EL (cell line): ENCODE results near the gene C6orf136.

ENCODE experiments used
- DNase-seq: peaks from one replicate; pipeline ENCODE4 v3.0.0-alpha.2; 2016

Gene C6orf136

DNA sequence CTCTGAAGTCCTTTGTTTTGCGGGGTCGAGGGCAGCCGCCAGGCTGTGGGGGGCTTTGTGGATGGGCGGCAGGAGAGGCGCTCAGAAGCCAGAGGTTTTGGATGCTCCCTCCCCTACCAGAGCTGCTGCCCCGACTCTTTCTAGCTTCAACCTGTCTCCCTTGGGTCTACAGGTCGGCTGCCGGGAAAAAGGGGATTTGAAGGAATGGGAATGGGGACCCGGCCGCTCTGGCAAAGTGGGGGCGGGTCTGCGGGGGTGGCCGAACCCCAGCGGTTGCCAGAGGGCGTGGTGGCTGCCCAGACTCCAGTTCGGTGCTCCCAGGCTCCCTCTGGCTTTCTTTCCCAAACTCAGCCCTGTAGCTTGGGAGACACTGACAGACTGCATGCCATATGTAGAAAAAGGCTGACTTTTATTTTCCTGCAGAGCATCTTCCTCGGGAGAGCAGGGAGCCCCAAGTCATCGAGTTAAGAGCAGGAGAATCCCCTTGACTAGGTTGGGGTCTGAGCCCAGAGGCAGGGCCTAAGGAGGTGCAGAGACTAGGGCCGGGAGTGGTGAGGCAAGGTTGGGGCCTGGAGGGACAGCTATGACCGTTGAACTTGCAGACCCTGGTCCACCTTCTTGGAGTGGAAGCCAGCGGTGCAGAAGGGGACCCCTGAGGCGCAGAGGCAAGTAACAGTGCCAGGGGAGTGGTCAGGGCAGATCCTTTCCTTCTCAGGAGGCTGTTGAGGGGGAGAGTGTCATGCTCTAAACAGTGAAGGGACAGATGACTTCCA is 40.9 kb downstream of the C6orf136 start:
- peak; percentile 52 for DNase-seq

DNA sequence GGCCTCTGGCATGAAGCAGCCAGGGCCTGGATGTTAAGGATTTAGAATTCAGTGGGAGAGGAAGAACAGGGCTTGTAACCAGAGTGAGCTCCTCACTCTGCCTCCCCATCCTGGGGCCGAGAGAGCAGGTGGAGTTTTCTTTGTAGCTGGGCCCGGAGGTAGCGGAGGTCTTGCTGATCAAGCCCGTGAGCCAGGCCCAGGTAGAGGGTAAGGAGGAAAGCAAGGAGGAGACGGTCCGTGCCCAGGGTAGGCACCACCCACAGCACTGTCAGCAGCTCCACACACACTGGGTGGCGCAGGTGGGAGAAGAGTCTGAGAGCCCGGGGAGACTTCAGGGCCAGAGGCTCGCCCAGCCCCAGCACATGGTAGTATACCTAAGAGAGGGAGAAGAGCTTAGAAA is 41.6 kb downstream of the C6orf136 start:
- no peak for DNase-seq

DNA sequence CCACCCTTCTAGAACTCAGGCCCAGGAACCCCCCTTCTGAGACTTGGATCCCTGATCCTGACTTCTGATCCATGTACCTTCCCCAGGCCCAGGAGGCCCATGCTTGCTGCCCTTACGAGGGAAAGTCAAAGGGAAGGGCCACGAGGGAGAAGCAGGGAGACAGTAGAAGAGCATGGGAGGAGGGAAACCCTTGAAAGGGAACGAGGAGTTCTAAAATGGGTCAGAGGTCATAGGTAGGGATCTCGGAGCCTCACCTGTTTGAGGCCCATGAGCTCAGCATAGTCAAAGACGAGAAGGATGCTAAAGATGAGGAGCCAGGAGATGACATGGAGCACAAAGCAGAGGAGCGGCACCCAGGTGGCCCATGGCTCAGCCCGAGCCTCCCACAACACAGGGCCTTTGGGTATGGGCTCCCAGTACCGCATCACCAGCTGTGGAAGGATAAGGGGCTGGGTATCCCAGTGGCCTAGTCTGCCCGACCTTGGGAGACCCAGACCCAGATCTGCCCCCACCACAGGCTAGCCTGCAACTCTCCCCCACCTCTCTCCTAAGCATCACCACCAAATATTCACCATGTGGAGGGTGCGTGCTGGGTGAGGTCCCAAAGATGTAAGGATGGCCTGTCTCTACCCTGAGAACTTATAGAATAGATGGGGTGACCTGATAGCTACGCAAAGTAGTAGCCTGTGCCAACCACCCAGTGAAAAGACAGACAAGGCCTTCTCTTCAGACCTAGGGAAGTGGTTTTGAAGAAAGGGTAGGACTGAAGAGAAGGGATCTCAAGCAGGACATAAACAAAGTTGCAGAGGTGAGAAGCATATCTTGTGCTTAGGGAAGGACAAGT is 42.3 kb downstream of the C6orf136 start:
- DNase-seq = no peak

DNA sequence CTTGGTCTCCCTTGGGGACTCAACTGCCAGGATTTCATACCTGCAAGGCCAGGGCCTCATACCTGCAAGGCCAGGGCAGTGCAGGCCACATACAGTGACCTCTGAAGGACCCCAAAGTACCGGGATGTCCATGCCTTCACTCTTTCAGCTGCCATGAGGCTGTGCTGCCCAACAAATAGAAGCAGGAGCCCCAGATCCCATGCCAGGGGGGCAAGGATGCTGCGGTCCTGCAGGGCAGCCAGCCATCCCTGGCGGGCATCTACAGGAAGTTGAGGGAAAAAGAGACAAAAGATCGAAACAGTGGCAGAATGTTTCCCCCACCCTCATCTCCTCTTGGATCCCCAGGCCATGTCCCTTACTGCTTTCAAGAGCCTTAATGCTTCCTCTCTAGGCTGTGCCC is 43.1 kb downstream of the C6orf136 start:
- no peak for DNase-seq

DNA sequence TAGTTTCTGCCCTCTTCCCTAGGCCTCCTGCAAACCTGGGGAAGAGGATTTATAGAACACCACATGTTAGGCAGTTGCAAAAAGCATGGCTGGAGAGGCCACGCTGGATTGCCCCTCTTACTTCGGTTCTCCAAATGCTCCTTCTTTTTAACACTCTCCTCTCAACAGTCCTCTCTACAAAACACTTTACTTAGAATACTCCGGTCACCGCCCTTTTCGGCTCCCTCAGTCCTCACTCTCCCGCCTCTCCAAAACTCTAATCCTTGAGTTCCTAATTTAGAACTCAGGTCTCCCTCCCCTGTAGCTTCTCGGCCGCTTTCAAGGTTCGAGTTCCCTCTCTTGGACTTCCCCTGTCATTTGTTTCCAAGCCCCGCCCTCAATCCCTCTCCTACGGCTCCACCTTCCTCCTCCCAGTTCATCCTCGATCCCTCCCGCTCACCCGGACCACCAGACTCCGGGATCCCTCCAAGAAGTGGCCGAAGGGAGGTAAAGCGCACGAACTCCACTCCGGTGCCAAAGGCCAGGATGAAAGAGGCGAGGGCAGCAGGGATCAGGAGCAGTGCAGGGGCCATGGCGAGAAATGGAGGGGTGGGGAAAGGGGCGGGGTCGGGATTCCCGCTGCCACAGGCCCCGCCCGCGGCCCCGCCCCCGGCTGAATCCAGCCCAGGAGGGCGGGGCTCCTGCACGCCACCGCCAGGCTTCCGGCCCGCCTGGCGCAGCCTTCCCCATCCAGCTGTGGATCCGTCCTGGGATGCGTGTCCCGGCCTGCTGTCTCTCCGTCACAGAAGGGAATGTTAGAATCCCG is 43.7 kb downstream of the C6orf136 start, which contains the start of gene NRM:
TSS of gene NRM (minus strand) at position 582 of the 805 bp plus-strand sequence. CDS start at position 572, 10 bp downstream.
- peak; percentile 92 for DNase-seq

DNA sequence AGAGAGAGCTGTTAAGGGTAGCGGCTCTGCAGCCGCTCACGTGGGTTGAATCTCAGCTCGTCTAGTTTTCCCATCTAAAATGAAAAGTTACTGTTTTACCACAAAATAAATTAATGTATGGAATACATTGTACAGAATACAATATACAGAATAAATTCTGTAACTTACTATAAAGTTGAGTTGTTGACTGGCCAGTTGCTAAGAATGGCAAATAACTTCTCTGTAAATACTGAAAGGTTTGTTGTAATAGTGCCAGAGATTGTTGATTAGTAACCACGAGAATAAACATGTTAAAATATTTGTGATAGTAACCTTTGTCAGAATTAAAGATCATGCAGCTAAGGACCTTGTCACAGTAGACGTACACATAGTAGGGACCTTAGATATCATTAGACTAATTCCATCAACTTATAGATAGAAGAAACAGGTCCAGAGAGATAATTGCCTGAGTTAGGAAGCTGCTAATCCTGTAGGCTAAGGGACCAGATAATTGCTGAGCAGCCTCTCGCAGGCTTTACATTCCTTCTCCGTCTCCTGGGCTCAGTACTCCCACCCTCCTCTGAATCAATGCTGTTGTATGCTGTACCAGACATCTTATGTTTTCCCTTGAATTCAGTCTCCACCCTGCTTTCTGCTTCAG is 44.4 kb downstream of the C6orf136 start:
- DNase-seq = no peak

DNA sequence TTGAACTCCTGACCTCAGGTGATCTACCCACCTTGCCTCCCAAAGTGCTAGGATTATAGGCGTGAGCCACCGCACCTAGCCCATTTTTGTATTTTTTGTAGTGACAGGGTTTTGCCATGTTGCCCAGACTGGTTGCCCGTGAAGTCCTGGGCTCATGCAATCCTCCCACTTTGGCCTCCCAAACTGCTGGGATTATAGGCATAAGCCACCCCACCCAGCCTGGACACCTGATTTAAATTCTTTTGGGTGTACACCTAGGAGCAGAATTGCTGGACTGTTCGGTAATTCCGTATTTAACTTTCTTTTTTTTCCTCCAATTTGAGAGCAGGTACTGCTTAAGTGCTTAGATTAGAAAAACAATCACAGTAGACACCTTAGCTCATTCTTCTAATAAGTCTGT is 49.5 kb downstream of the C6orf136 start:
- no peak for DNase-seq

DNA sequence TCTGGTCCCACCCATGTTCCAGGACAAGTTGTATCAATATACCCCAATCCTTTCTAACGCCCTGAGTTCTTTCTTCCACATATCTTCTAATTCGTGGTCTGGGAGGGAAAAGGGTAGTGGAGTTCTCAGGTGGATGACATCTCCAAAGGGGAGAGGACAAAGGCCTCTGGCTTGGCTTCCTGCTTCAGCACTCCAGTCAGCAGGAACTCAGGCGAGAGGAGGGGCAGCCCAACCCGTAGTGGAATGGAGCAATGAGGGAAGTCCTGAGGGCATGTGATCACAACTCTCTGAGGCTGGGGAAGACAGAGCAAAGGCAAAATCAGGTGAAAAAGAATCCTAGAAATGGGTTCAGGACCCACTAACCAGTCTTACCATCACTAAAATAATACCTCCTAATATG is 53.4 kb downstream of the C6orf136 start:
- DNase-seq = no peak
